Heart left ventricle (tissue), 13 donors: ENCODE results near the gene MINDY3.

ENCODE experiments used
- POLR2A ChIP-seq, 2 donors: fragments of 450-650 bp; IDR thresholded peaks; one replicate each; pipeline ENCODE4 v1.6.1; 2017; ENCODE audit warnings: antibody characterized with exemption in 2 of 2, mild to moderate bottlenecking in 2 of 2, moderate library complexity in 2 of 2
- TF ChIP-seq, protein P1 (sequence below), 12 donors: fragments of 200-600 bp; sonication (generic) in 4 of 12; IDR thresholded peaks; one replicate each; pipeline versions ENCODE4 v1.5.0 to v1.8.0; 2018 to 2022; ENCODE audit warnings: antibody characterized with exemption in 12 of 12, mild to moderate bottlenecking in 5 of 12
- donor health status: ischemic (EF 13 %, LVEDD 7.1; RV severe dilation, severe dysfunction).
- donor health status: DM: no; HTN: yes; CAD: no.
- donor health status: DM: no; HTN: no; CAD: no.
- donor health status: ischemic (EF 25% LVEDD 6.9; RV normal size, moderate dysfunction).
- donor health status: ischemic (EF 25% LVEDD 5.7; RV mildly dilated, moderate dysfunction).
- donor health status: ischemic (EF 35%, LVEDD 5.7; RV mildly dilated, moderate dysfunction).
- donor health status: nonischemic (EF 11% LVEDD 7.7; RV severe dilation, severe dysfunction).
- donor health status: DM: yes; HTN: yes; CAD: no.
- donor health status: PGD.
- donor health status: ischemic (EF 29% LVEDD 5.4; RV normal size, mild dysfunction).
- donor health status: nonischemic (EF 23%, LVEDD 6.1; RV moderate dilation, normal function).

DNA sequence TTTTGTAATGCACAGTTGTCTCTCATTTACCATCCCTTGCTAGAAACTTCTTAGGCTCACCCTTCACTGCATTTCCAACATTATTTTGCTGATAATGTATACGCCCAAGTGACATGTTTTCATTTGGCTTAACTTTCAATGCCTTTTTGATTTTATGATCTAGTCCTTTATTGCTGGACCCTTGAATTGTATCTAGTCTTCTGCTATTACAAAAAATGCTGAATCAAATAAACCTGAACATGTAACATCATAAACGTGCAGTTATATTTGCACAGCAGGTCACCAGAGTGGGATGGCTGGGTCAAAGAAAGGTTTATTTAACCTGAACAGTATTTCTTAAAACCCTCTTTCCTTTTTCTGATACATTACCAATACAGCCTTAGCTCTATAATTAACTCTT is 63.0 kb downstream of the MINDY3 start:
- TF ChIP-seq, protein P1, sequence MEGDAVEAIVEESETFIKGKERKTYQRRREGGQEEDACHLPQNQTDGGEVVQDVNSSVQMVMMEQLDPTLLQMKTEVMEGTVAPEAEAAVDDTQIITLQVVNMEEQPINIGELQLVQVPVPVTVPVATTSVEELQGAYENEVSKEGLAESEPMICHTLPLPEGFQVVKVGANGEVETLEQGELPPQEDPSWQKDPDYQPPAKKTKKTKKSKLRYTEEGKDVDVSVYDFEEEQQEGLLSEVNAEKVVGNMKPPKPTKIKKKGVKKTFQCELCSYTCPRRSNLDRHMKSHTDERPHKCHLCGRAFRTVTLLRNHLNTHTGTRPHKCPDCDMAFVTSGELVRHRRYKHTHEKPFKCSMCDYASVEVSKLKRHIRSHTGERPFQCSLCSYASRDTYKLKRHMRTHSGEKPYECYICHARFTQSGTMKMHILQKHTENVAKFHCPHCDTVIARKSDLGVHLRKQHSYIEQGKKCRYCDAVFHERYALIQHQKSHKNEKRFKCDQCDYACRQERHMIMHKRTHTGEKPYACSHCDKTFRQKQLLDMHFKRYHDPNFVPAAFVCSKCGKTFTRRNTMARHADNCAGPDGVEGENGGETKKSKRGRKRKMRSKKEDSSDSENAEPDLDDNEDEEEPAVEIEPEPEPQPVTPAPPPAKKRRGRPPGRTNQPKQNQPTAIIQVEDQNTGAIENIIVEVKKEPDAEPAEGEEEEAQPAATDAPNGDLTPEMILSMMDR (IDR thresholded peaks at IDR 0.05) = no peak
- no peak for TF ChIP-seq POLR2A (IDR thresholded peaks at IDR 0.05)
